HG03045 (cell line): ENCODE results near the gene SLC1A2.

Experiments
- ATAC-seq: cut with Tn5 transposase; IDR thresholded peaks from one replicate; pipeline ENCODE4 v1.9.1; 2021; ENCODE audit warnings: mild to moderate bottlenecking, moderate library complexity; ENCODE audit not compliant: unreplicated experiment

SLC1A2 gene

GRCh38 chr11:35276396-35277145 lies 142.8 kb downstream of the SLC1A2 start:
- no peak for ATAC-seq

GRCh38 chr11:35275786-35276170 lies 143.6 kb downstream of the SLC1A2 start:
- ATAC-seq, result no peak

DNA sequence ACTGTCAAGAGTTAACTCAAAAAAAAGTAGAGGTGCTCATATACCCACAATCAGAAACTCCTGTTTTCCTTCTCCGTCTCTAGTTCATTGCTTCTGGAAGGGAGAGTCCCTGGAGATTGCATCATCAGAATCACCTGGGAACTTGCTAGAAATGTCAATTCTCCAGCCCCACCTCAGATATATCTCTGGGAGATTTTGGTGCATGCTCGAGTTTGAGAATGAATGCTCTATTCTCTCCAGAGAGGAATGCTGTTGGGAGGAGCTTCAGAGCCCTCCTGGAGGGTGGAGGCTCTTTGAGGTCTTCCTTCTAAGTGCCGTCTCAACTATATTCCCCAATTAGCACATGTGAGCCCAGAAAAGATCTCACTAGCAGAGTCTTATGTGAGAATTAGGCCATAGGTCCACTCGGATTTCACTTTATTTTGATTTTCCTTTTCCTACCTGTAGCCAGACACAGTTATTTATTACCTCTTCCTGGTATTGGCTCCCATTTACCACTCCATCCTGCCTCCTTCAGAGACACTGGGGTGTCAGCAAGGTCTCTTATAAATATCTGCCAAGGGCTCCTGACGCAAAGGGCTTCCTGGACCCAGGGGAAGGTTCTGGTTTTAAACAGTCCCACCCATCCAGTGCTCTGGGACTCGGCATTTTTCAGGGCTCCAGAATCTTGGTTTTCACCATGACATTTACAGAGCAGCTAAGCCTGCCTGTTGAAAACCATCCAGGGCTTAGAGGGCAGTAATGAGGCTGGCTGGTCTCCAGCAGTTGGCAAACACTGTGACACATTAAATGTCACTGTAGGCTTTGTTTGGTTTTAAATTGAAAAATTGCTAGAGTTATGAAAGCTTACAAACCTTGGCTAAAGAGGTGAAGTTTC lies 144.2 kb downstream of the SLC1A2 start:
- ATAC-seq, result no peak

- ATAC-seq, result peak; percentile 88
Measured at GRCh38 chr11:35272391-35272902, 146.9 kb downstream of the SLC1A2 start.

- no peak for ATAC-seq
Measured at GRCh38 chr11:35271031-35271430, 148.3 kb downstream of the SLC1A2 start.

DNA sequence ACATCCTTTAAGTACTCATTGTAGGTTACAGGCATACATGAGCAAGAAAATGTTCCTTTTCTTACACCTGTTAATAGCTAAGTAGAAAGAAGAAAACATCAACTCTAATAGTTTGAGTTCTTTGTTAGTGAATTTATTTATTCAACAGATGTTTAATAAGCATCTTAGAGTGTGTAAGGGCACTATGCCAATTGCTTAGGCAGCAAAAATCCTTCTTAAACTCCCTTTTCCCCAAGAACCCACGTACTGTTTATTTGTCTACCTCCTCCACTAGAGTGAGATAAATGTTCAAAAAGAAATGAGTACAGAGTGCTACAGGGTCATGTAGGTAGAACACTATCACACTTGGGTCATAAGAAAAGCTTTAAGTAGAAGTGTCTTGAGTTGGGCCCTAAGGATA lies 149.0 kb downstream of the SLC1A2 start:
- ATAC-seq, result no peak

- ATAC-seq, result no peak
Measured at GRCh38 chr11:35267504-35267903, 151.9 kb downstream of the SLC1A2 start.

GRCh38 chr11:35265755-35266454 lies 153.5 kb downstream of the SLC1A2 start:
- no peak for ATAC-seq

DNA sequence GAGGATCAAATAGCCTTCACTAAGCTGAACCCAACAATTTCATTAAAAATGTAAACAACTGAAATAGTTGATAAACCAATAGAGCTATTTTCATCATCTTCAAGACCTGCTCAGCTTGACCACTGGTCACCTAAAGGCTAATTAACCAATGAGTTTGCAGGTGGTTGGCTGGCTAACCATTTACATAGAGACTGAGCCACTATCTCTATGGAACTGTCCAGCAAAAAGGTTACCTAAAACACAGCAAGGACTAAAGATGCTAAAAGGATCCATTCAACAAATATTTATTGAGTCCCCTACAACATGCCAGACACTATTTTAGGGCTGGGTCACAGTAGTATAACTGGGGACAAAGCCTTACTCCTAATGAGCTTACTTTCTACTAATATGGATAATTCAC lies 156.6 kb downstream of the SLC1A2 start:
- no peak for ATAC-seq

GRCh38 chr11:35262056-35262455 lies 157.3 kb downstream of the SLC1A2 start:
- no peak for ATAC-seq

GRCh38 chr11:35261197-35261596 lies 158.2 kb downstream of the SLC1A2 start:
- no peak for ATAC-seq

- ATAC-seq, result no peak
Measured at GRCh38 chr11:35260342-35260985, 158.9 kb downstream of the SLC1A2 start.

GRCh38 chr11:35259529-35259928 lies 159.8 kb downstream of the SLC1A2 start:
- no peak for ATAC-seq

DNA sequence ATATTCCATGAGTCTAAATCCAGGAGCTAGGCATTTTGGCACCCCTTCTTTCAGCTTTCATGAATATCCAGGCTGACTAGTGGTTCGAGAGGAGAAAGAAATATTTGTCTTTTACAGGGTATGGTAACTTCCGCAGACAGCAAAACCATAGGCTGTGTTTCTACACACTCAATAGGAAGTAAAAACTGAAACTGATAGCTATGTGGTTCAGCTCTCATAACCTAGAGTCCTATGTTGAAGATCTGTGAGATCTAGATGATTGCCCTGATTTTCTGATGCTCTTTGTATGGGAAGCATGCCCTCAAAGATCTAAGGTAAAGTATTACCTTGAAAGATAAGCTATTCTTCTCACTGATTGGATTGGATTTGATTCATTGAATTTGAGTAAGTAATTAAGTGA lies 162.1 kb downstream of the SLC1A2 start:
- peak; percentile 97 for ATAC-seq

GRCh38 chr11:35256296-35256695 lies 163.1 kb downstream of the SLC1A2 start:
- ATAC-seq, result no peak

- no peak for ATAC-seq
Measured at GRCh38 chr11:35255514-35255913, 163.8 kb downstream of the SLC1A2 start.

GRCh38 chr11:35253237-35253636 lies 166.1 kb downstream of the SLC1A2 start:
- ATAC-seq, result no peak

DNA sequence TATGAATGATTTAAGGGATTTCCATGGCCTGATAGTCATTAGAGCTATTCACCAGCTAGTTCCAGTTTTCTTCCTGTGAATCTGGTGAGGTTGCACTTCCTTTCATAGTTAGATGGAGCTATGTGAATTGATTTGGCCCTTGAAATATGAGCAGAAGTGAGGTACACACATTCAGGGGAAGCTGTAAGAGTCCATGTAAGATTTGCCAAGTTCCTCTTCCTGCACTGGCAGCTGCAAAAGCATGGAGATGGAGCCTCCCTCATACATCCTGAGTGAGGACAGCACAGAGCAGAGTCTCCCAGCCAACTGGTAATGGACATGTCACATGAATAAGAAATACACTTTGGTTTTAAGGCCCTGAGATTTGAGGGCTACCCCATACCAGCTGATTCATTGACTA lies 168.7 kb downstream of the SLC1A2 start:
- no peak for ATAC-seq

DNA sequence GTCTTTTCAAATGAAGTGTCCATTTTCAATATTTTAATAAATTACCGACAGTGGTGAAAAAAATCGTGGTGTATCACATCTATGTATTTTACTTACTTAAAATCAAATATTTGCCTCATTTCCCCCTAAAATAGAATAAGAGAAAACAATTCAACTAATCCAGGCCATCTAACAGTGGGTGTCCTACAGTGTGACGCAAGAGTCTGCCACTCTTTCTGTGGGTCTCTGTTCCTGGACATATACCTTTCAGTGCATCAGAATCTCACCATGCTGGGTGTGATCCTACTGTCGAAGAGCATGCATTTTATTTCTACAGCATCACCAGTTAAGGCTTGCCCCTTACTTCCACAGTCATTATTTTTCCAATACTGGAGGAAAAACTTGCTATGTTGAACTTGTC lies 169.2 kb downstream of the SLC1A2 start:
- ATAC-seq, result no peak

DNA sequence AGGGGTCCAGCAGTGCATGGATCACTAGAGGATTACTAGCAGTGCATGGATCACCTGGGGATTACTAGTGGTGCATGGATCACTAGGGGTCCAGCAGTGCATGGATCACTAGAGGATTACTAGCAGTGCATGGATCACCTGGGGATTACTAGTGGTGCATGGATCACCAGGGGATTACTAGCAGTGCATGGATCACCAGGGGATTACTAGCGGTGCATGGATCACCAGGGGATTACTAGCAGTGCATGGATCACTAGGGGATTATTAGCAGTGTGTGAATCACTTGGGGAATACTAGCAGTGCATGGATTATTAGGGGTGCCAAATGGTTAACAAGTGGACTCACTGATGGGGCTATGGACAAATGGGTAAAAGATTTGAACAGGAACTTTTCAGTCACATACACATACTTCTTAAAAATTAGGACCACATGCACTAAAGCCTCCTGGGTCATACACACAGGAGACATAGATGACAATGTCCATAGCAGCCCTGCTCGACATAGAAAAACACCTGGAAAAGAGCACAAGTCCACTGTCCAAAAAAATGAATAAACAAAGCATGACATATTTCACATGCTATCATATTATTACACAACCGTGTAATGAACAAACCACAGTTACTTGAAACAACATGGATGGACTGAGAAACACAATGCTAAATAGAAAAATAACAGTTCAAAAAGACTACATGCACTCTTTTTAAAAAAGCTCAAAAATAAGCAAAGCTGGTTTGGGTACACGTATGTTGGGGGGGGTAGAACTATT lies 170.6 kb downstream of the SLC1A2 start:
- ATAC-seq, result no peak
